ENCODE measurements around the gene GLYR1. TPM values are rescaled to one million over a fixed set of nuclear protein-coding genes. Genes with fewer than 3 reads are reported as not detected.

Gene GLYR1
- total RNA-seq, 4 donors from 2014 or later: 36.8 to 52.6 (median 51.3) TPM

DNA sequence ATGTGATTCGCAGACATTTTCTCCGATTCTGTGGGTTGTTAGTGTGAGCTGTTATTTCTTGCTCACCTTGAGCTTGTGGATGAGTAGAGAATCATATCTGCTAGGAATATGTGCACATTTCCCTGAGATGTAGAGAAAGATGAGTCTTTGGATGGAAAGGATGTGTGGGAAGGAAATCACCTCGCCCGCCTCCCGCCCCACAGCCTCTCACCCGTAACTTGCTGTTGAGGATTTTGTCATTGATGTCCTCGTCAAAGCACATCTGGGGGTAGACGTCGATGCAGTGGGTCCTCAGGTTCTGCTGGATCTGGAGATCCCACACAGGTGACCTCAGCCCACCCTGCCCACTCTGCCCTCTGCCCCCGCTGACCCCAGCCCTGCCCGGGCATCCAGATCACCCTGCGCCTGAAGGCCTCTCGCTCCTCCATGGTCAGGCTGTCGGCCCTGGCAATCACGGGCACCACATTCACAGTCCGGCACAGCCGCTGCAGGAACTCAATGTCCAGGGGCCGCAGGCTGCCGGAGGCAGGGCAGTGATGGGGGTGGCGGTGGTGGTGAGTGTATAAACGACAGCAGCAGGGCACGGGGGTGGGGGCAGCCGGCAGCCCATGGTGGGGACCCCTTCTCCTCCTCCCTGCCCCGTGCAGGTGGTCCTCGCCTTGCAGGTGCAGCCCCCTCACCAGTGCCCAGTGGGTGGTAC lies 63.7 kb downstream of the GLYR1 start:
- DNase-seq (ENCODE audit: low spot score in 2 of 2): no peak
- intact Hi-C loops (cut with DNase I; ENCODE audit: low total_unique reads): no loop called here
- 84 to 91% methylated on average over 24 to 25 of the region's 25 CpGs for WGBS, 2 donors
- H3K4me3 ChIP-seq (ENCODE audit: low read depth, poor library complexity, severe bottlenecking): no peak overlapping the region
- no peak for TF ChIP-seq POLR2A (IDR thresholded peaks at IDR 0.05)
- TF ChIP-seq, protein P1, sequence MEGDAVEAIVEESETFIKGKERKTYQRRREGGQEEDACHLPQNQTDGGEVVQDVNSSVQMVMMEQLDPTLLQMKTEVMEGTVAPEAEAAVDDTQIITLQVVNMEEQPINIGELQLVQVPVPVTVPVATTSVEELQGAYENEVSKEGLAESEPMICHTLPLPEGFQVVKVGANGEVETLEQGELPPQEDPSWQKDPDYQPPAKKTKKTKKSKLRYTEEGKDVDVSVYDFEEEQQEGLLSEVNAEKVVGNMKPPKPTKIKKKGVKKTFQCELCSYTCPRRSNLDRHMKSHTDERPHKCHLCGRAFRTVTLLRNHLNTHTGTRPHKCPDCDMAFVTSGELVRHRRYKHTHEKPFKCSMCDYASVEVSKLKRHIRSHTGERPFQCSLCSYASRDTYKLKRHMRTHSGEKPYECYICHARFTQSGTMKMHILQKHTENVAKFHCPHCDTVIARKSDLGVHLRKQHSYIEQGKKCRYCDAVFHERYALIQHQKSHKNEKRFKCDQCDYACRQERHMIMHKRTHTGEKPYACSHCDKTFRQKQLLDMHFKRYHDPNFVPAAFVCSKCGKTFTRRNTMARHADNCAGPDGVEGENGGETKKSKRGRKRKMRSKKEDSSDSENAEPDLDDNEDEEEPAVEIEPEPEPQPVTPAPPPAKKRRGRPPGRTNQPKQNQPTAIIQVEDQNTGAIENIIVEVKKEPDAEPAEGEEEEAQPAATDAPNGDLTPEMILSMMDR (IDR thresholded peaks at IDR 0.05): no peak

DNA sequence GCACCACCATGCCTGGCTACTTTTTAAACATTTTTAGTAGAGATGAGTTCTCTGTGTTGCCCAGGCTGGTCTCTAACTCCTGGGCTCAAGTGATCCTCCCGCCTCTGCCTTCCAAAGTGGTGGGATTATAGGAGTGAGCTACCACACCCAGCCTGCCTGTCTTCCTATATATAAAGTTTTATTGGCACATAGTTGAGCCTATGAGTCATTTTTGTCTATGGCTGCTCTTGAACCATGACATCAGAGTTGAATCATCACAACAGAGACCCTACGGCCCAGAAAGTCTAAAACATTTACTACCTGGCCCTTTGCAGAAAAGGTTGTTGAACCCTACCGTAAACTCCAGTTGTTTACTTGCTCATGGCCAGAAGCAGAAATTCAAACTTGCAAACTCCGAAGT lies 66.9 kb downstream of the GLYR1 start:
- 79 to 82% methylated on average over 4 of the region's 4 CpGs for WGBS, 2 donors
- H3K4me3 ChIP-seq (ENCODE audit: low read depth, poor library complexity, severe bottlenecking): no peak overlapping the region
- TF ChIP-seq, protein P1 (IDR thresholded peaks at IDR 0.05): no peak
- TF ChIP-seq POLR2A (IDR thresholded peaks at IDR 0.05): no peak
- intact Hi-C loops (cut with DNase I; ENCODE audit: low total_unique reads): no loop called here
- no peak for DNase-seq (ENCODE audit: low spot score in 2 of 2)

DNA sequence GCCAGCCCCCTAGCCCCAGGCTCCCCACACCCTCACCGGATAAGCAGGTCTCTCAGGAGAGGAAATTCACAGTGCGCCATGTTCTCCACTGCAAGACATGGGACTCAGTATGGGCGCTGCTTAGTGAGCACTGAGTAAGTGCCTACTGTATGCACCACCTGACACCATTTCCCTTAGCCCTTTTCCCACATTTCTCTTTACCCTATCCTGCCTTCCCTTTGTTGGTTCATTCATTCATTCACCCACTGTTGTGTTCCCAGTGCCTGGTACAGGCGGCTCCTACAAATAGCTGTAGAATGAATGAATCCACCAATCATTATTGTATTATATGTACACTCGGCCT lies 69.1 kb downstream of the GLYR1 start:
- DNase-seq (ENCODE audit: low spot score in 2 of 2): no peak
- no peak overlapping the region for H3K4me3 ChIP-seq (ENCODE audit: low read depth, poor library complexity, severe bottlenecking)
- intact Hi-C loops (cut with DNase I; ENCODE audit: low total_unique reads): no loop called here
- TF ChIP-seq, protein P1 (IDR thresholded peaks at IDR 0.05): no peak
- TF ChIP-seq POLR2A (IDR thresholded peaks at IDR 0.05): no peak
- WGBS, 2 donors: 81 to 88% methylated on average over 5 of the region's 5 CpGs

DNA sequence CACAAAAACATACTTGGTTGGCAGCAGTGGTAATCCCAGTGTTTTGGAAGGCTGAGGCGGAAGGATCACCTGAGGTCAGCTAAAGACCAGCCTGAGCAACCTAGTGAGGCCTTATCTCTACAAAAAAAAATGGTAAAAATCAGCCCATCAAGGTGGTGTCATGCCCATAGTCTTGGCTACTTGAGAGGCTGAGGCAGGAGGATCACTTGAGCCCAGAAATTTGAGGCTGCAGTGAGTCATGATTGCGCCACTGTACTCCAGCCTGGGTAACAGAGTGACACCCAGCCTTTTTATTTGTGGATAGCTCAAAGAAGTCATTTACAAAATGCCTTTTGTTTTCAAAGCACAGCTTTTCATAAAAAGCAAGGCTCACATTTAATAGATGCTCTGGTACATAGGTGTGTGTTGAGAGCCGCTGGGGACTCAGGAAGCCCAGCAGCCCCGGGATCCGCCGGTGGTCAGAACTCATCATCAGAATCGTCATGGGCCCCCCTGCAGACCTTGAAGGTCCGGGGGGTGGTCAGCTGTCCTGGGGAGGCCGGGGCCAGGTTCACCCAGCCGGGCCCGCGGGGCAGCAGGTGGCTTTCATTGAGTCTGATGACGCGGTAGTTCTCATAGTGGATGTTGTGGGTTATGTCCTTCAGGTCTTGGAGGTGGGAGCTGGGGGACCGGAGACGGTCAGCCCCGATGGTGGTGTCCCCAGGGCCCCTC lies 69.6 kb downstream of the GLYR1 start:
- no peak for DNase-seq (ENCODE audit: low spot score in 2 of 2)
- TF ChIP-seq POLR2A (IDR thresholded peaks at IDR 0.05): no peak
- TF ChIP-seq, protein P1 (IDR thresholded peaks at IDR 0.05): no peak
- H3K4me3 ChIP-seq (ENCODE audit: low read depth, poor library complexity, severe bottlenecking): no peak overlapping the region
- intact Hi-C loops (cut with DNase I; ENCODE audit: low total_unique reads): no loop called here
- WGBS, 2 donors: 84 to 85% methylated on average over 16 to 17 of the region's 17 CpGs

DNA sequence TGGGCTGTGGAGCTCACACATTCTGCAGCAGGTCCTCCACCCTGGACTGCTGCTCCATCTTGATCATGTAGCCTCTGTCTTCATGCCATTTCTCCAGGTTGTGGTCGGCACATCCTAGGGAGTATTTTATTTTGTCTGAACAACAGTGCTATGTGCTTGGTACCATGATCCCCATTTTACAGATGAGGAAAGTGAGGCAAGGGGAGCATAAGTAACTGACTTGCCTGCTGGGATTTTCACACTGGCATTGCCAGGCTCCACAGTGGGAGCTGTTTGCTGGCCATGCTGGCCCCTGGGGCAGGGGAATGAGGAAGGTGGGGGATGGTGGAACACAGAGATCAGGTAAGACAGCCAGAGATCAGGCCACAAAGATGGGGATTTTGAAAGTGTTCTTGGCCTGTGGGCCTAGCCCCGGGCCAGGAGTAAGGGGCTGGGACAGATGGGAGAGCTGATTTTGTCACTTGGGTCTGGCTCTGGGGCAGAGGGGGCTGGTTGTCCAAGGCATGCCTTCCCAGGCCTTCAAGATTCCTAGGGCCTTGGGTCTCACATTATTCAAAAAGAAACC lies 70.9 kb downstream of the GLYR1 start:
- no peak overlapping the region for H3K4me3 ChIP-seq (ENCODE audit: low read depth, poor library complexity, severe bottlenecking)
- DNase-seq (ENCODE audit: low spot score in 2 of 2): no peak
- intact Hi-C loops (cut with DNase I; ENCODE audit: low total_unique reads): no loop called here
- WGBS, 2 donors: 87 to 100% methylated on average over 2 of the region's 2 CpGs
- TF ChIP-seq, protein P1 (IDR thresholded peaks at IDR 0.05): no peak
- TF ChIP-seq POLR2A (IDR thresholded peaks at IDR 0.05): no peak

Data from lower leg skin (tissue), 4 donors.